ENCODE data around the gene RGS16. TPM values are rescaled to one million over a fixed set of nuclear protein-coding genes. Genes with fewer than 3 reads are reported as not detected.
A peak's percentile ranks its signal among the peaks of the same experiment; 100 is the strongest.

The RGS16 gene
- total RNA-seq, 1 donor from 2014 or later = 12.5 TPM

DNA sequence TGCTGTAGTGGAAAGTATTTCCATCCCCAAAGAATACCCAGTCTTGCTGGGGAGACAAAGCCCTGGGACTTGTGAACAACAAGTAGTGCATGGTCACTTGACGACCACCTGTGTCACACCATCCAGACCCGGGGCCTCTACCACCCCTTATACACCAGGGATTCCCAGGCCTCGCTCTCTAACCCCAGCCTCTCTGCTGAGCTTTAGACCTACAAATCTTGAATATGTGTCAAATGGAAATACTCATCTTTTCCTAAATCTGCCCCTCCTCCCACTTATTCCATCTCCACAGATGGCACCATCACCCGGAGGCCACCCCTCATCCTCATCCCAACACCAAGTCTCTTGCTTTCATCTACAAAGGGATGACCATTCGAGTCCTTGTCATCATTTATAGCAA, 14.3 kb downstream of the RGS16 start:
- no peaks in the 10 kb centered on the region for H3K27me3 ChIP-seq
- no peak overlapping the region for H3K27ac Mint-ChIP-seq
- DNase-seq (ENCODE audit: low spot score) = no peak
- H3K4me1 Mint-ChIP-seq = peaks cover 14% of the 10 kb centered on the region
- no peak overlapping the region for H3K9ac ChIP-seq
- no peak overlapping the region for H3K4me3 Mint-ChIP-seq
- H4K20me1 ChIP-seq (ENCODE audit: low read depth) = no peaks in the 10 kb centered on the region
- H3K9me3 Mint-ChIP-seq = no peaks in the 10 kb centered on the region
- no peaks in the 10 kb centered on the region for H3K4me1 ChIP-seq
- no peaks in the 10 kb centered on the region for H3K36me3 ChIP-seq
- no peaks in the 10 kb centered on the region for H3F3A ChIP-seq (ENCODE audit: low read depth)
- TF ChIP-seq EZH2 (IDR thresholded peaks at IDR 0.05) (no peak), EZH2phosphoT487 (IDR thresholded peaks at IDR 0.05) (no peak)
- TF ChIP-seq, protein P1, sequence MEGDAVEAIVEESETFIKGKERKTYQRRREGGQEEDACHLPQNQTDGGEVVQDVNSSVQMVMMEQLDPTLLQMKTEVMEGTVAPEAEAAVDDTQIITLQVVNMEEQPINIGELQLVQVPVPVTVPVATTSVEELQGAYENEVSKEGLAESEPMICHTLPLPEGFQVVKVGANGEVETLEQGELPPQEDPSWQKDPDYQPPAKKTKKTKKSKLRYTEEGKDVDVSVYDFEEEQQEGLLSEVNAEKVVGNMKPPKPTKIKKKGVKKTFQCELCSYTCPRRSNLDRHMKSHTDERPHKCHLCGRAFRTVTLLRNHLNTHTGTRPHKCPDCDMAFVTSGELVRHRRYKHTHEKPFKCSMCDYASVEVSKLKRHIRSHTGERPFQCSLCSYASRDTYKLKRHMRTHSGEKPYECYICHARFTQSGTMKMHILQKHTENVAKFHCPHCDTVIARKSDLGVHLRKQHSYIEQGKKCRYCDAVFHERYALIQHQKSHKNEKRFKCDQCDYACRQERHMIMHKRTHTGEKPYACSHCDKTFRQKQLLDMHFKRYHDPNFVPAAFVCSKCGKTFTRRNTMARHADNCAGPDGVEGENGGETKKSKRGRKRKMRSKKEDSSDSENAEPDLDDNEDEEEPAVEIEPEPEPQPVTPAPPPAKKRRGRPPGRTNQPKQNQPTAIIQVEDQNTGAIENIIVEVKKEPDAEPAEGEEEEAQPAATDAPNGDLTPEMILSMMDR (IDR thresholded peaks at IDR 0.05) = no peak
- H3K4me2 ChIP-seq = no peak overlapping the region
- H3K27me3 Mint-ChIP-seq (ENCODE audit: insufficient read depth, low read depth) = peaks cover 6% of the 10 kb centered on the region
- H2AFZ ChIP-seq (replicated peaks) = peak overlapping the region; percentile 97
- no peaks in the 10 kb centered on the region for H3K36me3 Mint-ChIP-seq
- H3K4me3 ChIP-seq = no peak overlapping the region
- peaks cover 3% of the 10 kb centered on the region for H3K9me3 ChIP-seq (ENCODE audit: low read depth)
- H3K27ac ChIP-seq = no peak overlapping the region
- no peaks in the 10 kb centered on the region for H3K79me2 ChIP-seq (ENCODE audit: low read depth)

DNA sequence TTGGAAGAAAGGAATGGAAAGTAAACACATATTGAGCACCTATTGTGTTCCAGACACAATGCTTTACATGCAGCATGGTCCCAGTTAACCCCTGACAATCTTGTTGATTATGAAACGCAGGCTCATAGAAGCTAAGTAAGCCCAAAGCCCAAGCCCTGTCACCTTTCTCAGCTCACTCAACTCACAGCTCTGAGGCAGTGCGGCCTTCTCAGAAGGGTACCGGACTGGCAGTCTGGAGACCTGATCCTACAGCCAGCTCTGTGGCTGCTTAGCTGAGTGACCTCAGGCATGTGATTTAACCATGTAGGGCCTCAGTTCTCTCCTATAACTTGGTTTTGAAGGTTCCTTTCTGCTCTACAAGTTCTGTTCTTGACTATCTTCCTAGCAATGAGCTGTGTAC, 14.7 kb downstream of the RGS16 start:
- Mint-ChIP-seq H3K4me3 (peak overlapping the region; percentile 14), H3K4me1 (peaks cover 14% of the 10 kb centered on the region), H3K27ac (no peak overlapping the region), H3K9me3 (no peaks in the 10 kb centered on the region), H3K27me3 (ENCODE audit: insufficient read depth, low read depth) (peaks cover 6% of the 10 kb centered on the region), H3K36me3 (no peaks in the 10 kb centered on the region)
- Histone ChIP-seq H3K27me3 (no peaks in the 10 kb centered on the region), H3K79me2 (ENCODE audit: low read depth) (no peaks in the 10 kb centered on the region), H2AFZ (replicated peaks) (peak overlapping the region; percentile 97), H3F3A (ENCODE audit: low read depth) (no peaks in the 10 kb centered on the region), H4K20me1 (ENCODE audit: low read depth) (no peaks in the 10 kb centered on the region), H3K27ac (no peak overlapping the region), H3K4me2 (peak overlapping the region; percentile 79), H3K9ac (no peak overlapping the region), H3K4me3 (no peak overlapping the region), H3K36me3 (no peaks in the 10 kb centered on the region), H3K4me1 (no peaks in the 10 kb centered on the region), H3K9me3 (ENCODE audit: low read depth) (peaks cover 3% of the 10 kb centered on the region)
- TF ChIP-seq EZH2 (IDR thresholded peaks at IDR 0.05) (no peak), EZH2phosphoT487 (IDR thresholded peaks at IDR 0.05) (no peak)
- TF ChIP-seq, protein P1 (IDR thresholded peaks at IDR 0.05) = no peak
- no peak for DNase-seq (ENCODE audit: low spot score)

DNA sequence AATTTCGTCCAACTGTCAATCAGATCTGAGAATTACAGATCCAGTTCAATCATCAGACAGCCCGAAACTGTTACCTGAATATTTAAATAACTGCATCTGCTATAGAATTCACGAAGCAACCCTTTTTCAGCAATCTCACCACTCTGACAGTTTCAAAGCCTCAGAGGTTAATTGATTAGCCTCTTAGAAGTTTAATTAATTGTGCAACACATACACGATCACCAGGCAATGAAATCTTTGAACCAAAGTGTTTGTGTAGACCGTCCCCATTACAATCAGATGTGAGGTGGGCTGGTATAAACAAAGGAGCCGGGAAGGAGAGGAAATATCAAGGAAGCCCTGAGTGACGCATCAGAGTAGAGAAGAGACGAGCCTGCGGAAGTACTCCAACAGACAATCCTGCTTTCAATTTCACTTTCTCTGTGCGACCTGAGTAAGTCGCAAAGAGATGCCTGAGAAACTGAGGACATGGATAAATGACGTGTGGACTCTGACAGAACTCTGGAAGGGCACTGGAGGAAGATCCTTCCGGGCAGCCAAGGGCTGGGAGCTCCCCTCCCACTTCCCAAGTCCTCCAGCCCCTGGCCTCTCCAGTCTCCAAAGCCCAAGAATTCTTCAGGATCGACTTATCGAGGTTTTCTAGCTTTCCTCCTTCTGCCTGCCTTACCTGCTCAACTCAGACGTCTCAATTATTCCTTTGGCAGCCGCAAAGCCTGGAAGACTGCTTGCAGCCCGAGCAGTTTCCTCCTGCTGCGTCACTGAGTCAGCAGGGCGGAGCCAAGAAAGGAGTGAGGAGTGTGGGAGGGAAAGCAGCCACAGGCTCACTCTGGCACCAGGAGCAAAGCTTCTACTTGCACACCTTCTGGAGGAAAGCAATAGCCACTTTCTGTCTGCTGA, 15.4 kb downstream of the RGS16 start, which contains the start of gene RNASEL:
RNASEL (minus strand) TSS at position 757 of the 897 bp plus-strand sequence. CDS start 2,450 bp downstream, outside the sequence.
- H3K27me3 Mint-ChIP-seq (ENCODE audit: insufficient read depth, low read depth) = peaks cover 6% of the 10 kb centered on the region
- peak within 1 kb of the TSS; percentile 86 for H3K4me3 Mint-ChIP-seq
- Histone ChIP-seq H3K4me3 (peak within 1 kb of the TSS; percentile 47), H3F3A (ENCODE audit: low read depth) (no peaks in the 10 kb centered on the region), H3K4me1 (no peaks in the 10 kb centered on the region), H4K20me1 (ENCODE audit: low read depth) (no peaks in the 10 kb centered on the region), H2AFZ (replicated peaks) (peak within 1 kb of the TSS; percentile 97), H3K27me3 (no peaks in the 10 kb centered on the region), H3K4me2 (peak within 1 kb of the TSS; percentile 79), H3K9me3 (ENCODE audit: low read depth) (peaks cover 3% of the 10 kb centered on the region), H3K9ac (no peak within 1 kb of the TSS), H3K79me2 (ENCODE audit: low read depth) (no peaks in the 10 kb centered on the region), H3K36me3 (no peaks in the 10 kb centered on the region), H3K27ac (no peak within 1 kb of the TSS)
- peak within 1 kb of the TSS; percentile 78 for H3K27ac Mint-ChIP-seq
- H3K9me3 Mint-ChIP-seq = no peaks in the 10 kb centered on the region
- H3K4me1 Mint-ChIP-seq = peaks cover 14% of the 10 kb centered on the region
- peak; percentile 73 for DNase-seq (ENCODE audit: low spot score)
- no peaks in the 10 kb centered on the region for H3K36me3 Mint-ChIP-seq
- TF ChIP-seq EZH2phosphoT487 (IDR thresholded peaks at IDR 0.05) (no peak), EZH2 (IDR thresholded peaks at IDR 0.05) (no peak)
- TF ChIP-seq, protein P1 (IDR thresholded peaks at IDR 0.05) = no peak

All from neural progenitor cell (in vitro differentiated cells).